ENCODE data around the gene CFTR. TPM values are rescaled to one million over a fixed set of nuclear protein-coding genes. Genes with fewer than 3 reads are reported as not detected.

The CFTR gene
- total RNA-seq, 2 experiments from 2014 or later, result not detected

DNA sequence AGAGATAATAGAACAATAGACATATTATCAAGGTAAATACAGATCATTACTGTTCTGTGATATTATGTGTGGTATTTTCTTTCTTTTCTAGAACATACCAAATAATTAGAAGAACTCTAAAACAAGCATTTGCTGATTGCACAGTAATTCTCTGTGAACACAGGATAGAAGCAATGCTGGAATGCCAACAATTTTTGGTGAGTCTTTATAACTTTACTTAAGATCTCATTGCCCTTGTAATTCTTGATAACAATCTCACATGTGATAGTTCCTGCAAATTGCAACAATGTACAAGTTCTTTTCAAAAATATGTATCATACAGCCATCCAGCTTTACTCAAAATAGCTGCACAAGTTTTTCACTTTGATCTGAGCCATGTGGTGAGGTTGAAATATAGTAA lies 185.5 kb downstream of the CFTR start:
- no peaks in the 10 kb centered on the region for H3K27me3 Mint-ChIP-seq (ENCODE audit: low read depth)
- no peak for ATAC-seq
- no peak overlapping the region for H3K4me3 Mint-ChIP-seq
- H3K36me3 Mint-ChIP-seq (ENCODE audit: low read depth), result no peaks in the 10 kb centered on the region
- no peak for DNase-seq
- ChIA-PET CTCF (no interaction called here), POLR2A (no interaction called here)
- H3K27ac Mint-ChIP-seq, result no peak overlapping the region
- no peaks in the 10 kb centered on the region for H3K4me1 Mint-ChIP-seq (ENCODE audit: low read depth)
- H3K9me3 Mint-ChIP-seq (ENCODE audit: insufficient read depth), result no peaks in the 10 kb centered on the region

DNA sequence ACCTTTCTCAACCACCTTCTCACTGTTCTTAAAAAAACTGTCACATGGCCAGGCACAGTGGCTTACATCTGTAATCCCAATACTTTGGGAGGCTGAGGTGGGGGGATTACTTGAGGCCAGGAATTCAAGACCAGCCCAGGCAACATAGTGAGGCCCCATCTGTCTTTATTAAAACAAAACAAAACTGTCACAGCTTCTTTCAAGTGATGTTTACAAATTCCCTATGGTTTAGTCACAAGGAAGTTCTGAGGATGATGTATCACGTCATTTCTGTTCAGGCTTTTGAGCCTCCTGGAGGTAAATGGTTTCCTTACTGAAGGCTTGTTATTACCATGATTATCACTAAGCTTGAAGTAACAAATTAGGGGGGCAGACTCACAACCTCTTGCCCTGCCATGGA lies 186.2 kb downstream of the CFTR start:
- ChIA-PET POLR2A (no interaction called here), CTCF (no interaction called here)
- H3K9me3 Mint-ChIP-seq (ENCODE audit: insufficient read depth), result no peaks in the 10 kb centered on the region
- H3K27ac Mint-ChIP-seq, result no peak overlapping the region
- H3K36me3 Mint-ChIP-seq (ENCODE audit: low read depth), result no peaks in the 10 kb centered on the region
- H3K4me3 Mint-ChIP-seq, result no peak overlapping the region
- ATAC-seq, result no peak
- H3K27me3 Mint-ChIP-seq (ENCODE audit: low read depth), result no peaks in the 10 kb centered on the region
- DNase-seq, result no peak
- no peaks in the 10 kb centered on the region for H3K4me1 Mint-ChIP-seq (ENCODE audit: low read depth)

DNA sequence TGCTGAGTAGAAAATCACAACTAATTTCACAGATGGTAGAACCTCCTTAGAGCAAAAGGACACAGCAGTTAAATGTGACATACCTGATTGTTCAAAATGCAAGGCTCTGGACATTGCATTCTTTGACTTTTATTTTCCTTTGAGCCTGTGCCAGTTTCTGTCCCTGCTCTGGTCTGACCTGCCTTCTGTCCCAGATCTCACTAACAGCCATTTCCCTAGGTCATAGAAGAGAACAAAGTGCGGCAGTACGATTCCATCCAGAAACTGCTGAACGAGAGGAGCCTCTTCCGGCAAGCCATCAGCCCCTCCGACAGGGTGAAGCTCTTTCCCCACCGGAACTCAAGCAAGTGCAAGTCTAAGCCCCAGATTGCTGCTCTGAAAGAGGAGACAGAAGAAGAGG lies 186.9 kb downstream of the CFTR start:
- H3K4me3 Mint-ChIP-seq, result no peak overlapping the region
- H3K9me3 Mint-ChIP-seq (ENCODE audit: insufficient read depth), result no peaks in the 10 kb centered on the region
- no peaks in the 10 kb centered on the region for H3K36me3 Mint-ChIP-seq (ENCODE audit: low read depth)
- H3K4me1 Mint-ChIP-seq (ENCODE audit: low read depth), result no peaks in the 10 kb centered on the region
- CTCF ChIA-PET, result no interaction called here
- H3K27ac Mint-ChIP-seq, result no peak overlapping the region
- POLR2A ChIA-PET, result no interaction called here
- no peak for DNase-seq
- ATAC-seq, result no peak
- no peaks in the 10 kb centered on the region for H3K27me3 Mint-ChIP-seq (ENCODE audit: low read depth)

DNA sequence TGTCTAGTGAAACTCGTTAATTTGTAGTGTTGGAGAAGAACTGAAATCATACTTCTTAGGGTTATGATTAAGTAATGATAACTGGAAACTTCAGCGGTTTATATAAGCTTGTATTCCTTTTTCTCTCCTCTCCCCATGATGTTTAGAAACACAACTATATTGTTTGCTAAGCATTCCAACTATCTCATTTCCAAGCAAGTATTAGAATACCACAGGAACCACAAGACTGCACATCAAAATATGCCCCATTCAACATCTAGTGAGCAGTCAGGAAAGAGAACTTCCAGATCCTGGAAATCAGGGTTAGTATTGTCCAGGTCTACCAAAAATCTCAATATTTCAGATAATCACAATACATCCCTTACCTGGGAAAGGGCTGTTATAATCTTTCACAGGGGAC lies 187.6 kb downstream of the CFTR start:
- ChIA-PET POLR2A (no interaction called here), CTCF (no interaction called here)
- Mint-ChIP-seq H3K9me3 (ENCODE audit: insufficient read depth) (no peaks in the 10 kb centered on the region), H3K36me3 (ENCODE audit: low read depth) (no peaks in the 10 kb centered on the region), H3K4me3 (no peak overlapping the region), H3K27ac (no peak overlapping the region), H3K4me1 (ENCODE audit: low read depth) (no peaks in the 10 kb centered on the region), H3K27me3 (ENCODE audit: low read depth) (no peaks in the 10 kb centered on the region)
- ATAC-seq (no peak), DNase-seq (no peak)

DNA sequence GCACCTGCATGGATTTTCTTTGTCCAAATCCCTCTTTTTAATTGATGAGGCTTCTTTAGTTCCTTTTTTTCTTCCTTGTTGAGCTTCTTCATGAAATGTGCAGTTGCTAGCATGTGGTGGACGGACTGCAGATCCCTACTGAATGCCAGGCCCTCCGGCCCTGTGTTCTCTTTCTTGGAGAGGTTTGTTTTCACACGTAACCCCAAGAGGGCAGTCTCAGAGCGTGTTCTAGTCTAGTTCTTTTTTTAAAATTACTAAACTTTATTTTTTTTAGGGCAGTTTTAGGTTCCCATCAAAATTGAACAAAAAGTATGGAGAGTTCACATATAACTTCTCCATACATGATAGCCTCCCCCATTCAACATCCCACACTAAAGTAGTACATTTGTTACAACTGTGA lies 190.0 kb downstream of the CFTR start:
- ChIA-PET POLR2A (no interaction called here), CTCF (interaction anchor here (1.3 kb wide), 1 partner anchor 9 kb away, joined by 3 read pairs; no protein-coding TSS in a partner anchor)
- Mint-ChIP-seq H3K9me3 (ENCODE audit: insufficient read depth) (no peaks in the 10 kb centered on the region), H3K27me3 (ENCODE audit: low read depth) (no peaks in the 10 kb centered on the region), H3K4me1 (ENCODE audit: low read depth) (no peaks in the 10 kb centered on the region), H3K4me3 (no peak overlapping the region), H3K27ac (no peak overlapping the region), H3K36me3 (ENCODE audit: low read depth) (no peaks in the 10 kb centered on the region)
- ATAC-seq, result no peak
- DNase-seq, result no peak

DNA sequence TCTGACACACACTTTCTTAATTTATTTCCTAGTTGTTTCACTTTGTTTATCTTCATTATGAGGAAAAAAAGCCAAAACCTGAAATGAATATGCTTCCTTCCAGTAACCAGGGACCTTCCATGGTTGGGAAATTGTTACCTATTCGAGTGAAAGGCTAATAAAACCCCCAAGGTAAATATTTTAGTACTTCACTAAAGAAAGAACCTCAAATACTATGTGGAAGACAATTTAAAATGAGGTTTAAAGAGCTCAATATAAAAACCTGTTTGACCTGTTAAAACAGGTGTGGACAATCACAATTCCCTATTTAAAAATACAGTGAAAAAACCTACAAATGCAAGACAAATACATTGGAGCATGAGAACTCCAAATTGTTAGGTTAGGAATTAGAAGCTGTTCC lies 192.6 kb downstream of the CFTR start:
- Mint-ChIP-seq H3K4me1 (ENCODE audit: low read depth) (no peaks in the 10 kb centered on the region), H3K27me3 (ENCODE audit: low read depth) (no peaks in the 10 kb centered on the region), H3K9me3 (ENCODE audit: insufficient read depth) (no peaks in the 10 kb centered on the region), H3K36me3 (ENCODE audit: low read depth) (no peaks in the 10 kb centered on the region), H3K4me3 (no peak overlapping the region), H3K27ac (no peak overlapping the region)
- no peak for ATAC-seq
- no peak for DNase-seq
- ChIA-PET POLR2A (no interaction called here), CTCF (no interaction called here)

DNA sequence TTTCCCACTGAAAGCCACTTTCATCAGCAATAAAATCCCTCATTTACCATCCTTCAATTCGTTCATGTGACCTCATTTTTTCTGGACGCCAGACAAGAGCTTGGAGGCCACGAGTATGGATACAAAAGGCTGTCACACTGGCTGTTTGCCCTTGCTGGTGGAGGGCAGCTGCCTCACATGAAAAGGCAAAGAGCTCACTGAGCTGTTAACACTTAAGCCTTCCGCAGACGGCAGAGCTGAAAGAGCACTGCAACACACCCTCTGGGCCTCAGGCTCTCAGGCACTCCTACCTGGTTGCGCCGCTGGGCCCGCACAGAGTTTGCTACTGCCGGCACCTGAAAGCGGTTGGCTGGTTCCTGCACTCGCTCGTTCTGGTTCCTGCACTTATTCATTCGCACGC lies 193.5 kb downstream of the CFTR start:
- Mint-ChIP-seq H3K9me3 (ENCODE audit: insufficient read depth) (no peaks in the 10 kb centered on the region), H3K27me3 (ENCODE audit: low read depth) (no peaks in the 10 kb centered on the region), H3K36me3 (ENCODE audit: low read depth) (no peaks in the 10 kb centered on the region), H3K27ac (no peak overlapping the region), H3K4me1 (ENCODE audit: low read depth) (no peaks in the 10 kb centered on the region), H3K4me3 (no peak overlapping the region)
- ChIA-PET CTCF (no interaction called here), POLR2A (no interaction called here)
- ATAC-seq (no peak), DNase-seq (no peak)

DNA sequence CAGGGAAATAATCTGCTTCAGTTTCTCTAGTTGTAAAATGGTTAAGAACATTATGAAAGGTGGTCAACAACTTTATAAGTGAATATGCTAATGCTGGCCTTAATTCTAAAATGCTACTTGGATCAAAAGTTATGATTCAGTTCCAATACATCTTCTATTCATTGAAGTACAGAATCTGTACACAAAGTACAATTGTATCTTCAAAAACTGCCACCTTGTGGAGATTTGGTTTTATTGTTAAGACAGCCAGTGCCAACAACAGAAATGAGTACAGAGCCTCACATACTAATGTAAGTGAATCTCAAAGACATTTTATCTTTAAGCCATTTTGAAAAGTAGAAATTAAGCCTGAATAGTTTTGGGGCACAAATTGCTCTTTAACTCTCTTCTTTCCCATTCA lies 194.0 kb downstream of the CFTR start:
- Mint-ChIP-seq H3K27me3 (ENCODE audit: low read depth) (no peaks in the 10 kb centered on the region), H3K4me3 (no peak overlapping the region), H3K36me3 (ENCODE audit: low read depth) (no peaks in the 10 kb centered on the region), H3K27ac (no peak overlapping the region), H3K9me3 (ENCODE audit: insufficient read depth) (no peaks in the 10 kb centered on the region), H3K4me1 (ENCODE audit: low read depth) (no peaks in the 10 kb centered on the region)
- CTCF ChIA-PET, result no interaction called here
- POLR2A ChIA-PET, result no interaction called here
- ATAC-seq, result no peak
- DNase-seq, result no peak

DNA sequence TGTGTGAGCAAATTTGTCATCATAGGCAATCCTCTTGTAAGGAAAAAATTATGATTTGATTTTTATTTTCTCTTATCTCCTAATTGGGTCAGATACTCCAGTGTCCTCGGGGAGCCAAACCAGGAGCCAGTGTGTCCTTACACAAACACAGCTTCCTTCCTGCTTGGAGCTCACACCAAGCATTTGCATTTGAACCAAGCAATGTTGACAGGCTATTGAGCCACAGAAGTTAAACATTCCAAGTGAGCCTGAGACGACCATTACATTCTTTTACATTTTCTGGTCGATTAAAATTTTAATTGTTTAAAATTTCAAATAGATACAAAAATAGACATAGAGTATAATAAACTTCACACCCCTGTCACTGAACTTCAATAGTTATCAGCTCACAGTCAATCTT lies 194.8 kb downstream of the CFTR start:
- Mint-ChIP-seq H3K4me1 (ENCODE audit: low read depth) (no peaks in the 10 kb centered on the region), H3K4me3 (no peak overlapping the region), H3K27me3 (ENCODE audit: low read depth) (no peaks in the 10 kb centered on the region), H3K27ac (no peak overlapping the region), H3K36me3 (ENCODE audit: low read depth) (no peaks in the 10 kb centered on the region), H3K9me3 (ENCODE audit: insufficient read depth) (no peaks in the 10 kb centered on the region)
- CTCF ChIA-PET, result no interaction called here
- no peak for ATAC-seq
- POLR2A ChIA-PET, result no interaction called here
- DNase-seq, result no peak

DNA sequence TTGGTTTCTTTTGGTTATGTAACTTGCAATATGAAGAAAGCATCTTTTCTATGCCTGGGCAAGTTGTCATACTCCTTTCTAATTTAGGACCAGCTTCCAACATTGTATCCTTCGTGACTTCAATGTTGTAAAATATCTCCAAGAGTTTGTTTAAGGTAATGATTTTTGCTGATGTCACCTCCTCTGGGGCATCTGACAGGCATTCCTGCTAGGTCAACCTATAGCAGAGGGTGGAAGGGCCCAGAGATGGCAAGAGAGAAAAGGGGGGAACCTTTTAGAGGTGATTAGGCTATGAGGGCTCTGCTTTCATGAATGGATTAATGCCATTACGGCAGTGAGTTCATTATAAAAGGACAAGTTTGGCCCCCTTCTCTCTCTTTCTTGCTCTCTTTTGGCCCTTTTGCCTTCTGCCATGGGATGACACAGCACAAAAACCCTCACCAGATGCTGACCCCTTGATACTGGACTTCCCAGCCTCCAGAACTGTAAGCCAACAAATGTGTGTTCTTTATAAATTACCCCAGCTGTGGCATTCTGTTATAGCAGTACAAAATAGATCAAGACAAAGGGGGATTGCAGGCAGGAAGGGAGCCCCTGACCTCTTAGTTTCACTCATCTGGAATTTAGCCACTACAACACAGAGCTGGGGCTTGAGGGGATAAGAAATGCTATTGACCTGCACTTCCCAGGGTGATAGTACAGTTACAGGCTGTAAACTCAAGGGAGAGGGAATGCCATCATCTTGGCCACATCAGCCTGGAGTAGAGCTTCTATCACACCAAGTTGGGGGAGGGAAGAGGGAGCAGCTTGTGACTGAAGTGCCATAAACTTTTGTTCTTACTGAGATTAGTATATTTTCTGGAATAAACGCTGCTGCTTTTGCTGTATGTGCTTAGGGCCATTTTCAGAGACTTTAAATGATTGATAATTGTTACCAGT lies 195.9 kb downstream of the CFTR start:
- ATAC-seq (no peak), DNase-seq (no peak)
- Mint-ChIP-seq H3K36me3 (ENCODE audit: low read depth) (no peaks in the 10 kb centered on the region), H3K27ac (no peak overlapping the region), H3K4me3 (no peak overlapping the region), H3K9me3 (ENCODE audit: insufficient read depth) (no peaks in the 10 kb centered on the region), H3K4me1 (ENCODE audit: low read depth) (no peaks in the 10 kb centered on the region), H3K27me3 (ENCODE audit: low read depth) (no peaks in the 10 kb centered on the region)
- ChIA-PET POLR2A (no interaction called here), CTCF (no interaction called here)

DNA sequence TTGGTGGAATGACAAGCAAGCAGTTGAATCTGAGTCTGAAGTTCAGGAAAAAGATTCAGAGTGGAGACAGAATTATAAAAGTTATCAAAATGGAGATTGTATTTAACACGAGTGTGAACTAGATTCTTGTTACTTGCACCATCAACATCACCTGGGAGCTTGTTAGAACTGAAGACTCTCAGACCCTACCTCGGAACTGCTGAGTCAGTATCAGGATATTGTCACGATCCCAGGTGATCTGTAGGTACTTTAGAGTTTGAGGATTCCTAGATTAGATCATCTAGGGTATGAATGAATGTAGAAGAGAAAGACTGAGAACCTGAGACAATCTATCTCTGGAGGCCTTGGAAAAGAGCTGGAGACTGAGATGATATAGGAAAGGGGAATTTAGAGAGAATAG lies 199.3 kb downstream of the CFTR start:
- CTCF ChIA-PET, result no interaction called here
- no peaks in the 10 kb centered on the region for H3K36me3 Mint-ChIP-seq (ENCODE audit: low read depth)

DNA sequence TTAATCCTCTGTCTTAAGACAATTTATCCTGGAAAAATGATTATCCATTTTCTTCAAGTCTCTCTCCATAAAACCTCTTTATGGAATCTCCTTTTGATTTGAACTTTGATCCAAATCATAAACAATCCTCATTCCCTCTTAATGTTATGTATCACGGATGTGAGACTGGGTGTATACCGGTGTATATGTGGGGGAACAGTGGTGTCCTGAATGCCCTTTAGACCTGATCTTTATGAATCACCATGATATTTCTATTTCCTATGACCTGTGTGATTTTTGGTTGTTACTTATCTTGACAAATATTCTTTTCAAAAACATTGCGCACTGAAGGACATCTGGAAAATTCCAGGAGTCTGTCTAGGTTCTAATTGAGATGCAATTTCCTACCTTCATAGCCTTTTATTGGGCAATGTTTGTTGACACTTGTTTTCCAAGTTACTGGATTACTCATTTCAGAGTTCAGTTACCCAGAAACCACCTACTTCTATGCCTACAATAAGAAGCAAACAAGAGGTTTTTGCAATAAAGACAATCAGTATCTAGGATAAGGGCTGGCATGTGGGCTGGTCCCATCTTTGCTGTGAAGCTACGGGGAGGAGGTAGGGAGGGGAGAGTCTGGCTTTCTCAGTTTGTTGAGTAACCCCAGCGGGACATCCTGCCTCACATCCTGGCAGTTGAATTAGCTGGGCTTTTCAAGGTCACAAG lies 203.0 kb downstream of the CFTR start:
- no peak for ATAC-seq
- no peaks in the 10 kb centered on the region for H3K27me3 Mint-ChIP-seq (ENCODE audit: low read depth)
- CTCF ChIA-PET, result no interaction called here

More for the DNA sequence above, 199.3 kb downstream of the CFTR start:
- Mint-ChIP-seq H3K9me3 (ENCODE audit: insufficient read depth) (no peaks in the 10 kb centered on the region), H3K4me3 (no peak overlapping the region), H3K27me3 (ENCODE audit: low read depth) (no peaks in the 10 kb centered on the region), H3K4me1 (ENCODE audit: low read depth) (no peaks in the 10 kb centered on the region), H3K27ac (no peak overlapping the region)
- POLR2A ChIA-PET, result no interaction called here
- ATAC-seq (no peak), DNase-seq (no peak)

More for the DNA sequence above, 203.0 kb downstream of the CFTR start:
- DNase-seq, result no peak
- Mint-ChIP-seq H3K27ac (no peak overlapping the region), H3K4me3 (no peak overlapping the region), H3K9me3 (ENCODE audit: insufficient read depth) (no peaks in the 10 kb centered on the region), H3K4me1 (ENCODE audit: low read depth) (no peaks in the 10 kb centered on the region), H3K36me3 (ENCODE audit: low read depth) (no peaks in the 10 kb centered on the region)
- POLR2A ChIA-PET, result no interaction called here

All from activated CD8-positive, alpha-beta T cell treated with anti-CD3 and anti-CD28 coated beads, Interleukin-2, amount 10 ng/mL, durations not matched to agents 7 days and 5 days (primary cell).